Endothelial cell of umbilical vein (primary cell): ENCODE data around the gene ATRNL1. TPM values are rescaled to one million over a fixed set of nuclear protein-coding genes. Genes with fewer than 3 reads are reported as not detected.

Source experiments
- BruUV-seq: library from RNA; stranded (reverse); fragments of 400-500 nt; replicated peaks from 2 replicates; lab custom pipeline; 2021; lab: Mats Ljungman, UMichigan
- CTCF ChIA-PET: fragments of 300-600, 350-600 bp; sonication (Branson Sonifier 250); formaldehyde crosslinking; loops from one replicate; lab custom pipeline; 2021; ENCODE audit warnings: antibody characterized with exemption, inconsistent platforms; lab: Charles Lee
- POLR2A ChIA-PET: fragments of 300-600, 350-600 bp; sonication (Branson Sonifier 250); formaldehyde crosslinking; loops from one replicate; lab custom pipeline; 2021; ENCODE audit warnings: antibody characterized with exemption, inconsistent platforms; lab: Charles Lee
- DNase-seq: peaks from one replicate; pipeline ENCODE4 v3.0.0-alpha.2; 2011; ENCODE audit warnings: low read depth, low spot score
- FAIRE-seq: peaks from 2 replicates; lab custom pipeline; 2011; peaks lifted over from hg19 to GRCh38; lab: Jason Lieb, UNC
- H2AFZ ChIP-seq: 2 replicates; pipeline ENCODE4 v1.6.0; 2012; ENCODE audit warnings: low read depth, low read length, control low read depth, inconsistent platforms
- H3K27ac ChIP-seq: 2 replicates; pipeline ENCODE4 v1.5.1; 2011; ENCODE audit warnings: low read depth, mild to moderate bottlenecking, control low read depth, low read length, moderate library complexity; ENCODE audit not compliant: insufficient read depth
- H3K27me3 ChIP-seq, 2 experiments: 2 replicates each; pipeline versions ENCODE4 v1.6.0 to v1.6.1; 2011; ENCODE audit warnings: low read length in 2 of 2, mixed read lengths in 1 of 2; ENCODE audit not compliant: control insufficient read depth in 2 of 2, insufficient read depth in 2 of 2
- H3K36me3 ChIP-seq, 2 experiments: 2 replicates in 1 of 2; 3 replicates in 1 of 2; pipeline ENCODE4 v1.5.1; 2011; ENCODE audit warnings: low read length in 2 of 2, mild to moderate bottlenecking in 1 of 2, moderate library complexity in 1 of 2; ENCODE audit not compliant: control insufficient read depth in 2 of 2, insufficient read depth in 2 of 2; ENCODE audit errors: extremely low read depth in 1 of 2
- H3K4me1 ChIP-seq: 3 replicates; pipeline ENCODE4 v1.5.1; 2011; ENCODE audit warnings: mild to moderate bottlenecking, low read length; ENCODE audit not compliant: control insufficient read depth, insufficient read depth; ENCODE audit errors: extremely low read depth
- H3K4me2 ChIP-seq: 2 replicates; pipeline ENCODE4 v1.6.1; 2011; ENCODE audit warnings: low read length, control low read depth, mixed read lengths; ENCODE audit not compliant: insufficient read depth
- H3K4me3 ChIP-seq, 3 experiments: fragments of 200-600 bp in 1 of 3; sonication (generic), shearing (Covaris generic) in 1 of 3; replicated peaks in 1 of 3; 2 replicates each; pipeline ENCODE4 v1.5.1; 2011 to 2016; ENCODE audit warnings: control low read depth in 3 of 3, low read length in 3 of 3, mild to moderate bottlenecking in 2 of 3, inconsistent platforms in 1 of 3, low read depth in 1 of 3, moderate library complexity in 1 of 3; ENCODE audit not compliant: insufficient read depth in 1 of 3
- H3K79me2 ChIP-seq: 2 replicates; pipeline ENCODE4 v1.6.0; 2012; ENCODE audit warnings: low read length, inconsistent platforms; ENCODE audit not compliant: control insufficient read depth, insufficient read depth
- H3K9ac ChIP-seq: replicated peaks from 2 replicates; pipeline ENCODE3; 2011; ENCODE audit warnings: low read length, control low read depth; ENCODE audit not compliant: insufficient read depth; ENCODE audit errors: extremely low read depth
- H3K9me1 ChIP-seq: replicated peaks from 3 replicates; pipeline ENCODE4 v1.6.0; 2011; ENCODE audit warnings: mild to moderate bottlenecking, low read length; ENCODE audit not compliant: control insufficient read depth, insufficient read depth; ENCODE audit errors: extremely low read depth
- H3K9me3 ChIP-seq: replicated peaks from 2 replicates; pipeline ENCODE4 v1.5.1; 2012; ENCODE audit warnings: low read length, inconsistent platforms; ENCODE audit not compliant: control insufficient read depth, insufficient read depth
- H4K20me1 ChIP-seq: replicated peaks from 2 replicates; pipeline ENCODE3; 2011; ENCODE audit warnings: mild to moderate bottlenecking, low read length; ENCODE audit not compliant: control insufficient read depth, insufficient read depth; ENCODE audit errors: extremely low read depth
- EZH2 ChIP-seq: IDR thresholded peaks from 2 replicates; pipeline ENCODE4 v1.6.1; 2012; ENCODE audit warnings: borderline replicate concordance, low read depth, mild to moderate bottlenecking, moderate library complexity, low read length, inconsistent platforms; ENCODE audit not compliant: severe bottlenecking
- FOS ChIP-seq: IDR thresholded peaks from 2 replicates; pipeline ENCODE4 v1.6.1; 2011; ENCODE audit warnings: mild to moderate bottlenecking, low read length, moderate library complexity, borderline replicate concordance; ENCODE audit not compliant: insufficient read depth
- GATA2 ChIP-seq: IDR thresholded peaks from 2 replicates; pipeline ENCODE4 v1.7.0; 2011; ENCODE audit warnings: low read depth, mild to moderate bottlenecking, moderate library complexity, mixed read lengths, low read length; ENCODE audit not compliant: insufficient read length, insufficient read depth
- JUN ChIP-seq: IDR thresholded peaks from 2 replicates; pipeline ENCODE4 v1.6.1; 2011; ENCODE audit warnings: borderline replicate concordance, low read depth; ENCODE audit not compliant: insufficient read length, insufficient read depth
- MYC ChIP-seq: IDR thresholded peaks from one replicate; pipeline ENCODE4 v1.6.1; 2011; ENCODE audit warnings: mild to moderate bottlenecking, low read depth, low read length
- POLR2A ChIP-seq: IDR thresholded peaks from 2 replicates; pipeline ENCODE4 v1.6.1; 2012; ENCODE audit warnings: low read depth, mild to moderate bottlenecking, control low read depth, low read length
- POLR2AphosphoS5 ChIP-seq: IDR thresholded peaks from 2 replicates; pipeline ENCODE4 v1.6.1; 2012; ENCODE audit warnings: low read depth, mild to moderate bottlenecking, control low read depth, low read length, moderate library complexity; ENCODE audit not compliant: insufficient read depth
- dilution Hi-C: fragments of 300-500 bp; cut with MboI; formaldehyde crosslinking; loops from one replicate; pipeline ENCODE4 v1.15.0; 2019; ENCODE audit warnings: low sequenced_read_pairs; ENCODE audit not compliant: extremely low pct_ligation_motif_present
- intact Hi-C: fragments of 100-400 bp; cut with micrococcal nuclease; formaldehyde crosslinking; loops from one replicate; pipeline ENCODE4 v1.10.0; 2022
- polyA plus RNA-seq, 4 experiments: library from polyadenylated mRNA; depleted of rRNA in 3 of 4; stranded (reverse) in 3 of 4; unstranded in 1 of 4; fragments of >200 nt; gene quantifications; 2 replicates each; pipeline versions ENCODE4 v1.2.1 to v1.2.3, GENCODE V29; 2011 to 2012; ENCODE audit warnings: missing spikeins in 1 of 4
- total RNA-seq: library from RNA; stranded (reverse); gene quantifications from 2 replicates; pipeline ENCODE4 v1.2.3, GENCODE V29; 2021
- TF ChIP-seq, protein P1 (sequence below): IDR thresholded peaks from 2 replicates; pipeline ENCODE4 v1.6.1; 2011; ENCODE audit not compliant: insufficient read depth, insufficient read length
- TF ChIP-seq, protein P2 (sequence below), 2 donors: IDR thresholded peaks; 1 replicate in 1 of 2; 2 replicates in 1 of 2; pipeline ENCODE4 v1.5.1; 2011; ENCODE audit warnings: low read length in 2 of 2, mild to moderate bottlenecking in 2 of 2, moderate library complexity in 2 of 2, control low read depth in 1 of 2, inconsistent platforms in 1 of 2, low read depth in 1 of 2; ENCODE audit not compliant: insufficient read depth in 1 of 2; ENCODE audit errors: extremely low read depth in 1 of 2

The ATRNL1 gene
- total and polyA plus RNA-seq, 2 donors (not counting 3 experiments of a cell fraction or from before 2014, with no cell fraction given) = not detected

DNA sequence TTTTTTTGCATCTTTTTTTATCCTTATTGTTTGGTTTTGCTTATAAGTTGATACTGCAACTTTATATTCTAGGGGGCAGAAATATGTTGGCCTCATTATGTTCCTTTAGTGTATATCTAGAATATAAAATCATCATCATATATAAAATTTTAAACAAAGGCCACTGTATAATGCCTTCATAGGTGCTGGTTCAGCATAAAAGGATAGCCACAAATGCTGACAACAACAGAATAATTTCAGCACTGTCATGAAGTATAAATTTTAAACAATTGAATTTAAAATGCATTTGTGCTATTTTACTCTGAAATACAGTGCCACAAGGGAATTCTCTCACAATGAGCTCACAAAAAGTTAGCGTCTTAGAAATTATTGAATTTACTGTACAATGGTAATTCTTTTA, 285.9 kb downstream of the ATRNL1 start:
- BruUV-seq = no TSS peak
- Histone ChIP-seq H3K27me3 (no peaks in the 10 kb centered on the region), H3K9me1 (no peaks in the 10 kb centered on the region), H3K9me3 (no peaks in the 10 kb centered on the region), H3K36me3 (no peaks in the 10 kb centered on the region), H3K27ac (no peak overlapping the region), H3K4me3 (no peak overlapping the region), H3K4me2 (no peak overlapping the region), H3K4me1 (no peaks in the 10 kb centered on the region), H4K20me1 (no peaks in the 10 kb centered on the region), H2AFZ (no peak overlapping the region), H3K79me2 (no peaks in the 10 kb centered on the region), H3K9ac (no peak overlapping the region)
- dilution Hi-C loops = no loop called here
- FAIRE-seq = no peak
- intact Hi-C loops = no loop called here
- CTCF ChIA-PET = no interaction called here
- POLR2A ChIA-PET = no interaction called here
- DNase-seq = no peak
- TF ChIP-seq GATA2 (no peak), JUN (no peak), MYC (no peak), POLR2AphosphoS5 (no peak), POLR2A (no peak), EZH2 (no peak), FOS (no peak)
- TF ChIP-seq, protein P1, sequence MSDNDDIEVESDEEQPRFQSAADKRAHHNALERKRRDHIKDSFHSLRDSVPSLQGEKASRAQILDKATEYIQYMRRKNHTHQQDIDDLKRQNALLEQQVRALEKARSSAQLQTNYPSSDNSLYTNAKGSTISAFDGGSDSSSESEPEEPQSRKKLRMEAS = no peak
- TF ChIP-seq, protein P2, sequence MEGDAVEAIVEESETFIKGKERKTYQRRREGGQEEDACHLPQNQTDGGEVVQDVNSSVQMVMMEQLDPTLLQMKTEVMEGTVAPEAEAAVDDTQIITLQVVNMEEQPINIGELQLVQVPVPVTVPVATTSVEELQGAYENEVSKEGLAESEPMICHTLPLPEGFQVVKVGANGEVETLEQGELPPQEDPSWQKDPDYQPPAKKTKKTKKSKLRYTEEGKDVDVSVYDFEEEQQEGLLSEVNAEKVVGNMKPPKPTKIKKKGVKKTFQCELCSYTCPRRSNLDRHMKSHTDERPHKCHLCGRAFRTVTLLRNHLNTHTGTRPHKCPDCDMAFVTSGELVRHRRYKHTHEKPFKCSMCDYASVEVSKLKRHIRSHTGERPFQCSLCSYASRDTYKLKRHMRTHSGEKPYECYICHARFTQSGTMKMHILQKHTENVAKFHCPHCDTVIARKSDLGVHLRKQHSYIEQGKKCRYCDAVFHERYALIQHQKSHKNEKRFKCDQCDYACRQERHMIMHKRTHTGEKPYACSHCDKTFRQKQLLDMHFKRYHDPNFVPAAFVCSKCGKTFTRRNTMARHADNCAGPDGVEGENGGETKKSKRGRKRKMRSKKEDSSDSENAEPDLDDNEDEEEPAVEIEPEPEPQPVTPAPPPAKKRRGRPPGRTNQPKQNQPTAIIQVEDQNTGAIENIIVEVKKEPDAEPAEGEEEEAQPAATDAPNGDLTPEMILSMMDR (IDR thresholded peaks at IDR 0.05; ENCODE audit: extremely low read depth in 1 of 2, insufficient read depth in 1 of 2, low read depth in 1 of 2, low read length in 2 of 2) = no peak
